NCI-H187 treated with DMSO at 0.1 percent for 48 hours (cell line): ENCODE results near the gene HECTD4.
"Not testable (repeated sequence)": the region's sequence is repeated elsewhere in the genome, so short reads cannot be mapped to it uniquely, and the experiment has no call there.

Experiments
- DNase-seq: peaks from one replicate; lab custom pipeline; 2025; lab: John Stamatoyannopoulos, UW

Gene HECTD4

GRCh38 chr12:112270673-112271072 lies 111.6 kb downstream of the HECTD4 start:
- no peak for DNase-seq

- DNase-seq: no peak
Observed at GRCh38 chr12:112266473-112266872, 115.8 kb downstream of the HECTD4 start.

- DNase-seq: no peak
Observed at GRCh38 chr12:112261559-112261958, 120.7 kb downstream of the HECTD4 start.

- no peak for DNase-seq
Observed at GRCh38 chr12:112258926-112259325, 123.3 kb downstream of the HECTD4 start.

- no peak for DNase-seq
Observed at GRCh38 chr12:112256780-112257179, 125.5 kb downstream of the HECTD4 start.

- DNase-seq: no peak
Observed at GRCh38 chr12:112252184-112252583, 130.0 kb downstream of the HECTD4 start.

GRCh38 chr12:112244902-112245301 lies 137.3 kb downstream of the HECTD4 start:
- not testable (repeated sequence) for DNase-seq

- DNase-seq: no peak
Observed at GRCh38 chr12:112243255-112244110, 138.7 kb downstream of the HECTD4 start.

GRCh38 chr12:112241176-112241575 lies 141.1 kb downstream of the HECTD4 start:
- no peak for DNase-seq

GRCh38 chr12:112239881-112240280 lies 142.3 kb downstream of the HECTD4 start:
- no peak for DNase-seq

- DNase-seq: no peak
Observed at GRCh38 chr12:112239020-112239419, 143.2 kb downstream of the HECTD4 start.

GRCh38 chr12:112238441-112238840 lies 143.8 kb downstream of the HECTD4 start:
- DNase-seq: no peak

GRCh38 chr12:112236786-112237185 lies 145.4 kb downstream of the HECTD4 start:
- no peak for DNase-seq

GRCh38 chr12:112236386-112236785 lies 145.8 kb downstream of the HECTD4 start:
- DNase-seq: no peak

GRCh38 chr12:112234303-112234702 lies 147.9 kb downstream of the HECTD4 start:
- DNase-seq: no peak

- DNase-seq: no peak
Observed at GRCh38 chr12:112233242-112233641, 149.0 kb downstream of the HECTD4 start.

- no peak for DNase-seq
Observed at GRCh38 chr12:112230136-112230535, 152.1 kb downstream of the HECTD4 start.

- DNase-seq: no peak
Observed at GRCh38 chr12:112226768-112227167, 155.5 kb downstream of the HECTD4 start.

GRCh38 chr12:112220628-112221027 lies 161.6 kb downstream of the HECTD4 start:
- DNase-seq: not testable (repeated sequence)

- no peak for DNase-seq
Observed at GRCh38 chr12:112219195-112219594, 163.0 kb downstream of the HECTD4 start.

GRCh38 chr12:112218150-112218549 lies 164.1 kb downstream of the HECTD4 start:
- no peak for DNase-seq

- DNase-seq: no peak
Observed at GRCh38 chr12:112217647-112218046, 164.6 kb downstream of the HECTD4 start.

GRCh38 chr12:112216223-112216622 lies 166.0 kb downstream of the HECTD4 start:
- DNase-seq: no peak

GRCh38 chr12:112214064-112214463 lies 168.2 kb downstream of the HECTD4 start:
- no peak for DNase-seq
